ENCODE results near the gene BZW2.

DNA sequence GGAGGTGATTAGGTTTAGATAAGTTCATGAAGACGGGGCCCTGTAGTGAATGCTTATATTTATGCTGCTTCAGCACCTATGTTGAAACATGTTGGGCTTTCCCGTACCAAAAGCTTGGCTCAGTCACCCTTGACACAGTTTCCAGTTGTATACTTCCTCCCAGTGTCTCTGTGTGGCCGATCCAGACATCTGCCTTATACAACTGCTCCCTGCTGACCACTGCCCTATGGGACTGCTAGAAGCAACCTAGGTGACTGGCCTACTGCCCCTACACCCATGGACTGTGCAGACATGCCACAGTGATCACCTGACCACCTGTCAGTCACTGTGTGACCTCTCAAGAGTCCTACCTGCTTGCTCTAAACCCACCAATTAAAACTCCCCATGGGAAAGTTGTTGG is 85.0 kb downstream of the BZW2 start:
- no peak for TF ChIP-seq CTCF (IDR thresholded peaks at IDR 0.05)
- no peak for TF ChIP-seq POLR2A (IDR thresholded peaks at IDR 0.05)

Measured in vagina (tissue), 2 donors.